GM18907 (cell line): ENCODE results near the gene PIM1.
"Not testable (repeated sequence)": the region's sequence is repeated elsewhere in the genome, so short reads cannot be mapped to it uniquely, and the experiment has no call there.

Experiments used
- ATAC-seq: cut with Tn5 transposase; IDR thresholded peaks from one replicate; pipeline ENCODE4 v1.9.1; 2021; ENCODE audit warnings: mild to moderate bottlenecking, moderate library complexity; ENCODE audit not compliant: unreplicated experiment

PIM1 gene

DNA sequence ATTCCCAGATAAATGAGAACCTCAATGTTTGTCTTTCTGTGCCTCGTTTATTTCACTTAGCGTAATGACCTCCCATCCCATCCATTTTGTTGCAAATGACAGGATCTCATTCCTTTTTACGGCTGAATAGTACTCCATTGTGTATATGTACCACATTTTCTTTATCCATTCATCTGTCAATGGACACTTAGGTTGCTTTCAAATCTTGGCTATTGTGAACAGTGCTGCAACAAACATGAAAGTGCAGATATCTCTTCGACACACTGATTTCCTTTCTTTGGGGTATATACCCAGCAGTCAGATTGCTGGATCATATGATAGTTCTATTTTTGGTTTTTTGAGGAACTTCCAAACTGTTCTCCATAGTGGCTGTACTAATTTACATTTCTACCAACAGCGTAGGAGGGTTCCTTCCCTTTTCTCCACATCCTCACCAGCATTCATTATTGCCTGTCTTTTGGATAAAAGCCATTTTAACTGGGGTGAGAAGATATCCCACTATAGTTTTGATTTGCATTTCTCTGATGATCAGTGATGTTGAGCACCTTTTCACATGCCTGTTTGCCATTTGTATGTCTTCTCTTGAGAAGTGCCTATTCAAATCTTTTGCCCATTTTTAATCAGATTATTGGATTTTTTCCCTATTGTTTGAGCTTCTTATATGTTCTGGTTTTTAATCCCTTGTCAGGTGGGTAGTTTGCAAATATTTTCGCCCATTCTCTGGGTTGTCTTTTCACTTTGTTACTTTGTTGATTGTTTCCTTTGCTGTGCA lies 16.2 kb downstream of the PIM1 start:
- not testable (repeated sequence) for ATAC-seq

DNA sequence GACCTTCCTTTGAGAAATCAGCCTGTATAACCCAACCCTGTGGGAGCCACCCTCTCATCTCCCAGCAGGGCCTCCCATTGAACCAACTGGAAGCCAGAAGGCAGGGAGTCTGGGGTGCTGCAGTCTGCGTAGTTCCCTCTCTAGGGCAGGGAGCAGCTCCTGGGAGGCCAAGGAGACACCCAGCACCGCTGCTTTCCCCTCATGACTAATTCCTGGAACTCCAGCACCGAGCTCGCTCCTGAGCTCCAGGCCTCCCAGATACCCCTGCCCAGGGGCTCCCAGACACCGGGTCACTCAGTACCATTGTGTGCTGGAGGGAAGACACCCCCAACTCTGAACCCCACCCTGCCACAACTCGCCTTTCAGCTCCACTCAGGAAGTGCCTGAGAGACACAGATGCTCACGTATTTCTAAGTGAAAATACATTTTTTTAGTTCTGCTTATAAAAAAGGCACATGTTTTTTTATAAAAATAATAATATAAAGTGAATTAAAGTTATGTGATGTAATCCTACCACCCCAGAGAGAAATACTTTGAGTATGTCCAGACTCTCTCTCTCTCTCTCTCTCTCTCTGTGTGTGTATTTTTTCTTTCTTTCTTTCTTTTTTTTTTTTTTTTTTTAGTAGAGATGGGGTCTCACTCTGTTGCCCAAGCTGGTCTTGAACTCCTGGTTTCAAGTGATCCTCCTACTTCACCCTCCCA lies 17.5 kb downstream of the PIM1 start:
- no peak for ATAC-seq

DNA sequence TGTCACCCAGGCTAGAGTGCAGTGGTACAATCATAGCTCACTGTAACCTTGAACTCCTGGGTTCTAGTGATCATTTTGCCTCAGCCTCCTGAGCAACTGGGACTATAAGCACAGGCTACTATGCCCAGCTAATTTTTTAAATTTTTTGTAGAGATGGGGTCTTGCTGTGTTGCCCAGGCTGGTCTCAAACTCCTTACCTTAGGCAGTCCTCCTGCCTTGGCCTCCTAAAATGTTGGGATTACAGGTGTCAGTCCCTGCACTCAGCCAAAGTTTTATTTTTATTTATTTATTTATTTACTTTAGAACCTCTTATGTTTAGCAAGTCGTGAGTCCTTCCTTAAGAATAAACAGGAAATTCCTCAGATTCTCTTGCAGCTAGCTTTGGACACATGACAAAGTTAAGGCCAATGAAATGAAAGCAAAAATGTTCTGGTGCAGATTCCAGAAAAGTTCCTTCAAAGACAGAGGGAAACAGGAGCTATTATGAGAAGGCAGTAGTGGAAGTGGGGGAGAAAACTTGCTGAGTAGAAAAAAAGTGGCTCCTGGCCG lies 19.1 kb downstream of the PIM1 start:
- ATAC-seq: no peak

DNA sequence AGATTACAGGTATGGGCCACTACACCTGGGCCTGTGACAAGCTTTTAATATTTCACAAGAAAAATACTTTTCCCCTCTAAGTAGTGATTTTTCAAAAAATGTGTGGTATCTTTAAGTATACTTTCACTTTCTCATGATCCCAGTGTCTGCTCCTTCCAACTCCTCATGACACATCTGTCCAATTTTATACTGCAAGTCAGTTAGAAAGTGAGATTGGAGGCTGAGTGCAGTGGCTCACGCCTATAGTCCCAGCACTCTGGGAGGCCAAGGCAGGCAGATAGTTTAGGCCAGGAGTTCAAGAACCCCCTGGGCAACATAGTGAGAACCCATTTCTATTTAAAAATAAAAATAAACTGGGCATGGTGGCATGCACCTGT lies 20.2 kb downstream of the PIM1 start:
- no peak for ATAC-seq

DNA sequence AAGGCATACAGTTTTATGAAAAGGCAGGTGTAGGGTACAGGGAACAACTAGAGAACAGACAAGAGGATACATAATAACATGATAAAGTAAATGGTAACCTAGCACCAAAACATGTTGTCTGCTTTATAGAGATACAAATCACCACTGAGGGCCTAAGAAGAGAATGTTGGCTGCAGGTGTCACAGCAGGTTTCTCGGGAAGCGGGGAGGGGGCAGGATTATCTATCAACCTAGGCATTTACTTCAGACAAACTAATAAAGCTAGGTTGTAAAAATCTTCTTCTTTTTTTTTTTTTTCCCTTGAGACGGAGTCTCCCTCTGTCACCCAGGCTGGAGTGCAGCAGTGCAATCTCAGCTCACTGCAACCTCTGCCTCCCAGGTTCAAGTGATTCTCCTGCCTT lies 22.7 kb downstream of the PIM1 start:
- no peak for ATAC-seq

DNA sequence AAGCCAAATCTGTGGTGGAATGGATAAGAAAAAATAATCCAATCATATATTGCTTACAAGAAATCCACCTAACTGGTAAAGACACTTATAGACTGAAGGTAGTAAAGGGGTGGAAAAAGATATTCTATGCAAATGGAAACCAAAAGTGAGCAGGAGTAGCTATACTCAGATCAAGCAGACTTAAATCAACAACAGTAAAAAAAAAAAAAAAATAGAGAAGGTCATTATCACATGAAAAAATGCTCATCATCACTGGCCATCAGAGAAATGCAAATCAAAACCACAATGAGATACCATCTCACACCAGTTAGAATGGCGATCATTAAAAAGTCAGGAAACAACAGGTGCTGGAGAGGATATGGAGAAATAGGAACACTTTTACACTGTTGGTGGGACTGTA lies 24.9 kb downstream of the PIM1 start:
- ATAC-seq: not testable (repeated sequence)

DNA sequence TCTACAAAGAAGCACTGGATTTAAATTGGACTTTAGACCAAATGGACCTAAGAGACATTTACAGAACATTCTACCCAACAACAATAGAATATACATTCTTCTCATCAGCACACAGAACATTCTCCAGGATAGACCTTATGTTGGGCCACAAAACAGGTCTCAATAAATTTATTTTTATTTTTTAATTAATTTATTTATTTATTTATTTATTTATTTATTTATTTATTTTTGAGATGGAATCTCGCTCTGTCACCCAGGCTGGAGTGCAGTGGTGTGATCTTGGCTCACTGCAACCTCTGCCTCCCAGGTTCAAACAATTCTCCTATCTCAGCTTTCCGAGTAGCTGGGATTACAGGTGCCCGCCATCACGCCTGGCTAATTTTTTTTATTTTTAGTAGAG lies 26.5 kb downstream of the PIM1 start:
- not testable (repeated sequence) for ATAC-seq

DNA sequence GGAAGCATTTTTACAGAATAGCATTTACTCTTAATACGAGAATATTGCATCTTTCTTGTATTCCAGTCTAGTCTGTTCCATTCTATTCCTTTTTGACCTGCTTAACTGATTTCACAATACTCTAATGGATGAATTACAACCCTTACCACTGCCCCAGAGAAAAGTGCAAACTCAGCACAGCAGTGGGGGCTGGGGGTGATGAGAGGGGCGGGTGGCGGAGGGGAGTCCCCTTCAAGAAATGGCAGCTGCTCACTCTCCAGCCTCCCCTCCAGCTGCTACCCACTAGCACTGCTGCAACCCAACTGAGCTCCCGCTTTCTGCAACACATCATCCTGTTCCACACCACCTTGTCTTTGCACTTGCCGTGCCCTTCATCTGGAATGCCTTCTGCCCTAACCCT lies 30.1 kb downstream of the PIM1 start:
- no peak for ATAC-seq

DNA sequence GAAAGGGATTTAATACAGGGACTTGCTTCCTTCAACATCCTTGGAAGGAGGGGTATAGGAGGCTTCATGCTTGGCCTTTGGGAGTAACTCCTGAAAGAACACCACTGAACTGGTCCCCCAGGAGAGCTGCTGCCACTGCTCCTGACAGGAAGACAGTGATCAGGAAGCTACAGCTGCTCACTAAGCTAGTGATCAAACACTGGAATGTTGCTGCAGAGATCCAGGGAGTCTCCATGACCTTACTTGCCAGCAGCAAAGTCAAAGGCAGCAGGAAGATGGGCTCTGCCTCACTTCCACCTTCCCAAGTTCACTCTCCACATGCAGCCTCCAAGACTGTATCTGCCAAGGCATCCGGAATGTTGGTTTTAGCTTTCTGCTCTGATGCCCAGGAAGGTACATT lies 31.8 kb downstream of the PIM1 start:
- no peak for ATAC-seq

DNA sequence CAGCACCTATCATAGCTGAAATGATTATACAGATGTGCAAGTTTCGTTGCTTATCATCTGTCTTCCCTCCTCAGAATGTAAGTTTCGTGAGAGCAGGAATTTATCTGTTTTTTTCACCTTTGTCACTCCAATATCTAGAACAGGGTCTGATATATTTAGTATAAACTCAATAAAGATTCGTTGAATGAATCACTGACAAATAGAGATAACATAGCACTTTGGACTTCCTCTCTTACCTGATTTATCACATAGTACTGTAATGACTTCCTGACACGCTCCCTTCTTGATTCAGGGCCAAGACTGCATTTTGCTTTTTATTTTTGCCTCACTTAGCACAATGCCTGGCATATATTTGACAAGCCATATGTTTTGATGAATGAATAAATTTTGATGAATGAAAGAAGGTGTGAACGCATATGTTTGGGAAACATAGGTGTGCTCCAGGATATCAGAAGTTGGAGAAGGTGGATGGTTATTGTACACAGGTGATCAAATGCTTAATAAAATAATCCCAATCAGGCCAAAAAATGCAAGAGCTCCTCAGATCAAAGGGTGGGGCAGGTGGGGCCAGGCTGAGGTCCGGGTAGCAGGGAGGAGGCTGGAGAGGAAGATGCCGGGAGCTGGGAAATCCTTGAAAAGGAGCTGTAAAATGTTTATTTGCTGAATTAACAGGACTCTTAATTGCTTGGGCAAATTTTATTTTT lies 33.0 kb downstream of the PIM1 start:
- ATAC-seq: no peak

DNA sequence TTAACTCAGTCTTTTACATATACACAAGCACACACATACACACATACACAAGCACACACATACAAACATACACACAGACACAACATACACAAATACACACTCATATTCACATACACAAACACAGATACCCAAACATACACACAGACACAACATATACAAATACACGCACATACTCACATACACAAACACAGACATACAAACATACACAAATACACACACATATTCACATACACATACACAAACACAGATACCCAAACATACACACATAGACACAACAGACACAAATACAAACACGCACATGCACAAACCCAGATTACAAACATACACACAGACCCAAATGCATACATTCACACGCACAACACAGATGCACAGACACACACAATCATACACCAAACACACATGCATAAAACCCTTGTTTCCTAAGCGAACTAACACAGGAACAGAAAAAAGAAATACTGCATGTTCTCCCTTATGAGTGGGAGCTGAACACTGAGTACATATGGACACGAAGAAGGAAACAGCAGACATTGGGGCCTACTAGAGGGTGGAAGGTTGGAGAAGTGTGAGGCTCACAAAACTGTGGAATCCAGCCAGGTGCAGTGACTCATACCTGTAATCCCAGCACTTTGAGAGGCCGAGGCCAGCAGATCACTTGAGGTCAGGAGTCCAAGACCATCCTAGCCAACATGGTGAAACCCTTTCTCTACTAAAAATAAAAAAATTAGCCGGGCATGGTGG lies 34.2 kb downstream of the PIM1 start:
- ATAC-seq: no peak

DNA sequence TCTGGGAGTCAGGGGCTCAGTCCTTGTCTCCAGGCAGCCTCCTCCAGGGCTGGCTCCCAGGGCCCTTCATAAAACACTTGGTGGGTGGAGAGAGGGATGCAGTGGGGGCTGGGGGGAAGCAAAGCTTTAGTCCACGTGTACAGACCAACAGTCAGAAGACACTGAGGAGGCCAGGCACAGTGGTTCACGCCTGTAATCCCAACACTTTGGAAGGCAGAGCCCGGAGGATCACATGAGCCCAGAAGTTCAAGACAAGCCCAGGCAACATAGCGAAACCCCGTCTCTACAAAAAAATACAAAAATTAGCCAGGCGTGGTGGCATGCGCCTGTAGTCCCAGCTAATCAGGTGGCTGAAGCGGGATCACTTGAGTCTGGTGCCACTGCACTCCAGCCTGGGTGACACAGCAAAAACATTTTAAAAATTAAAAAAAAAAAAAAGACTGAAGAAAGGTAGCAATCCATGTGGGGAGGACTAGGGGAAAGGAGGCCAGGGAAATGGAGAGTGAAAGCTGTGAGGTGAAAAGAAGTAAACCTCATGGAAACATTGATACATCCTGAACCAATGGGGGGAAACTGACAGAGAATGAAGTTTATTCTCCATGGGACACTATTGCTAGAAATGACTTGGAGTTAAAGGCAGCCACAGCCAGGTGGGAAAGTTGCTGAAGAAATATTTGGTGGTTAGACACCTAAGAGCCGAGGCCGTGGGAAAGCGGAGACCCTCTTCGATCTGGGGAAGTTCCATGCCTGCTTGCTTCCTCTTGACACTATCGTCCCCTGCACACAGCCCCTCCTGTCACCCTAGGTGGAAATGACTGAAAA lies 35.4 kb downstream of the PIM1 start:
- ATAC-seq: no peak

DNA sequence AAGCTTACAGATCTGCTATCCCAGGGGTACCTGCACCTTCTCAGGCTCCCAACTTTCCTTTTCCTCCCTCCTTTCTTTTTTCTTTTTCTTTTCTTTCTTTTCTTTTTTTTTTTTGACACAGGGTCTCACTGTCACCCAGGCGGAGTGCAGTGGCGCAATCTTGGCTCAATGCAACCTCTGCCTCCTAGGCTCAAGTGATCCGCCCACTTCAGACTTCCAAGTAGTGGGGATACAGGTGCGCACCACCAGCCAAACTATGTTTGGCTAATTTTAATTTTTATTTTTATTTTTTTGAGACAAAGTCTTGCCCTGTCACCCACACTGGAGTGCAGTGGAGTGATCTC lies 36.0 kb downstream of the PIM1 start:
- no peak for ATAC-seq

DNA sequence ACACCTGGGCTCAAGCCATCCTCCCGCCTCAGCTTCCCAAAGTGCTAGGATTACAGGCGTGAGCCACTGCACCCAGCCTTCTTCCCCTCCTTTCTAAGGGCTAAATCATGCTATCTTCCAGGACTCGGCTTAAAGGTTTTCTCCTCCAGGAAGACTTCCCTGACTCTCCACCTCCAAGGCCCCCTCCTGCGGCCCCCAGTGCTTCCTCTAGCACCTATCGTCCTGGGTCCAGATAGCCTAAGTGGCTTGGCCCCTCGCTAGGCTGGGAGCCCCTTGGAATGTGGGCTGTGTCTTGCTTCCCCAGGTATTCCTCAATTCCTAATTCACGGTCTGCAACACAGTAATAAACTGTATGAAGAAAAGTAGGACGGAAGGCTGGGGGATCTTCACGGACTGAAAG lies 36.7 kb downstream of the PIM1 start:
- no peak for ATAC-seq

DNA sequence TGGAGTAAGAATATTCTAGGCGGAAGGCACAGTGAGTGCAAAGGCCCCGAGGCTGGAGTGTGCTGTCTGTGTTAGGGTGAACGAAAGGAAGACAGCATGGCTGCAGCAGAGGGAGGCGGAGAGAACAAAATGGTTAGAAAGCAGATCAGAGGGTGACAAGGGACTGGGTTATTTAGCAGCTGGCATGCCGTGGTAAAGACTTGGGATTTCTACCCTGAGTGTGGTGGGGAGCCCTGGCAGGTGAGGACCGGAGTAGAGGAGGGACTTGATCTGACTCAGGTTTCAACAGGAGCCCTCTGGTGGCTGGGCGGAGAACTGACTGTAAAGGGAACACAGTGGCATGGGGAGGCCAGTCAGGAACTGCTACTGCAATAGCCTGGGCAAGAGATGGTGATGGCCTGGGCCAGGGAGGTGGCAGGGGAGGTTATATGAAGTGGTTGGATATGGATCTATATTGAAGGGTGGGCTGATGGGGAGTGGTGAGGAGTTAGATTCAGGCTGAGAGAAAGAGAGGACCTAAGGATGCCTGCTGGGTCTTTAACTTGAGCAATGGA lies 38.0 kb downstream of the PIM1 start:
- ATAC-seq: no peak

DNA sequence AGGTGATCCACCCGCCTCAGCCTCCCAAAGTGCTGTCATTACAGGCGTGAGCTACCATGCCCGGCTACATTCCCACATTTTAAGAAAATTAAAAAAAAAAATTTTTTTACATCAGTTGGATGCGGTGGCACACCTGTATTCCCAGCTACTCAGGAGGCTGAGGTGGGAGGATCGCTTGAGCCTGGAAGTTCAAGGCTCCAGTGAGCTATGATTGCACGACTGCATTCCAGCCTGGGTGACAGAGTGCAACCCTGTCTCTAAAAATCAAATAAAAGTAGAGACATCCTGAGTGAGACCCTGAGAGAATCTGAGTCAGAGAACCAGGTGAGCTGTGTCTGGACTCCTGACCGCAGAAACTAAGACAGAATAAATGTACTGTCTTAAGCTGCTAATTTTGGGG lies 38.8 kb downstream of the PIM1 start:
- no peak for ATAC-seq

DNA sequence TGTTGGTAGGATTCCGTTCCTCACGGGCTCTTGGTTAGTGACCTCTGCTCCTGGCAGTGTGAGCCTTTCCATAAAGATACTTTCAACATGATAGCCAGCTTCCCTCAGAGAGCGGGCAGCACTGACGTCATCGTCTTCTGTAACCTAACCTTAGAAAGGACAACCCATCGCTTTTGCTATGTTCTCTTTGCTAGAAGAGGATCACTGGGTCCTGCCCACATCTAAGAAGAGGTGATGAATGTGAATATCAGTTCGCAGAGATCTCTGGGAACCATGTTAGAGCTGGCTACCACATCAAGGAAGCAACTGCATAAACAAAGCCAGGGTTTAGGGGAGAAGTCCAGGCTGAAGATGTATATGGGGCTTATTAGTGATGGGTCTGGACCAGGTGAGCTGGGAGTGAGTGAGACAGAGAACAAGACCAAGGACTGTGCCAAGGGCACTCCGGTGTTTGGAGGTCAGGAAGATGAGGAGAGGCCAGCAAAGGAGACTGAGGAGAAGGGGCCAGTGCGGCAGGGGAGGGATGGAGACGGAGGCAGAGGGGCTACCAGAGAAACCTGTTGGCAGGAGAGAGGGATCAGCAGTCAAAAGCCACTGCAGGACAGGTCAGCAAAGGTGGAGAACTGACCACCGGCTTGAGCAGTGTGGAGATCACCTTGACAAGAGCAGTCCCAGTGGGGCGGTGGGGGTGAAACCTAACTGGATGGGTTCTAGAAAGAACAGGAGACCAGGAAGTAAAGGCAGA lies 39.7 kb downstream of the PIM1 start:
- no peak for ATAC-seq

DNA sequence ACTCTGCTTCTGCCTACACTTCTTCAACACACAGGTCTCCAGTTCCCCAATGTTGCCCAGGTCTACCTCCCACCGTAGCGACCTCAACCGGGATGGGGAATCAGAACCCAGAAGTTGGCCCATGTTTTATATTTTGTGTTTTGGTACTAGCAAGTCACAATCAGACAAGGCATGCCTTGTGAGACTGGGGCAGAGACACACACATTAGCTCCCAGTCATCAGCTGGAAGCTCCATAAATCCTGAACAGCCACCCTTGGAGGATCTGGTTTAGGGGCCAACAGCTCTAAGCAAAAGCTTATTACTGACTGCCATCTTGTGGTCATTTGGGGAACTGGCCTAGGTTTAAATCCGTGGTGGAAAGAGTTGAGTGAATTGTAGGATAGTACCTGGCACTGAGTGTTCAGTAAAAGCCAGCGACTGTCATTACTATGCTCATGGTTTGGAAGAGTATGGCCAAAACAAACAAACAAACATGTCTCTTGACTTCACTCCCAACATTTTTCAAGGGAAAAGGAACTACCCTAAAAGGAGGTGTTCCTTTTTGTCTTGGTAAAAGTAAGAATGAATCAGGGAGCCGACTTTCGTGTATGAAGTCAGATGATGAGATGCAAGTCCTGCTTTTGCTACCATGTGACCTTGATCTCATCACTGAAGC lies 40.5 kb downstream of the PIM1 start:
- no peak for ATAC-seq

DNA sequence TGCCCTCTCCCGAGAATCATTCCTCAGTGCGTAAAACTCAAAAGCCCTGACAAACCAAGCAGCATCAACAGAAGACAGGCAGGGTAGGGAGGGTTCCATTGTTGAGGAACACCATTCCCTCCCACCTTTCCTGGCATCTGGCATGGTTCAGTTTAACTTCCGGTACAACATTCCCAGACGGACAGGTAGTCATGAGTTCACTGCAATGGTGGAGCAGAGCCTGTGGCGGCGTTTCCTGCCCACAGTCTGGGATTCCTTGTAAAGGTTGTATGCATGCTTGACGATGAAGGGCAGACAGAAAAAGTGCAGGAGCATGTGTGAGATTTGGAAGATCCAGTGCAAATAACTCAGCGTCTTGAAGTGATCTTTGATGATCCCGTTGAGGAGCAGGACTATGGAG lies 42.3 kb downstream of the PIM1 start:
- ATAC-seq: no peak
